Measurements from ENCODE around the gene DTNBP1. TPM values are rescaled to one million over a fixed set of nuclear protein-coding genes. Genes with fewer than 3 reads are reported as not detected.
A peak's percentile ranks its signal among the peaks of the same experiment; 100 is the strongest.

DTNBP1 gene
- total and polyA plus RNA-seq, 2 of the 4 experiments (the other 2 are of a cell fraction): 4.8 to 18.7 TPM

DNA sequence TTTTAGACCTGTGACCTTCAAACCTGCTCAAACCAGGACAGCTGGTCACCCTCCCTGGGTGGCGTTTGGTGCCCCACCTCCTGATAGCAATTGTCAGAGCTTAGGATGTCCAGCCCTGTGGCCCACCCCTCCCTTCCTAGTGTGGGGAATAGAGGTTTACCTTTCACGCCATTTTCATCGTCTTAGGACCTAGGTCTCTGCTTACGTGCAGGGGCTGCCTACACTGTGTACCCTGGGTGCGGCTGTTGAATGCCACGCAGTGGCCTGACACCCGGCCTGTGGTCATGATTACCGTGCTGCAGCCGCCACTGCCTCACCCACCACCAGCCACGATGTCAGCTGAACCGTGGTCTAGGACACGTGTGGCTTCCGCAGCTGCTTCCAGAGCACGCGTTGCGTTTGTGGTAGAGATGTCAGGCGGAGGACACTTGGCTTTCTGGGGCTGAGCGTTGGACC lies 157.3 kb downstream of the DTNBP1 start:
- dilution Hi-C loops (cut with HindIII; ENCODE audit: low sequenced_read_pairs, unreplicated experiment) (no loop called here), intact Hi-C loops (cut with micrococcal nuclease) (loop anchor here (5.0 kb wide), 1 partner anchor 117 kb away; no protein-coding TSS in a partner anchor), in situ Hi-C loops (cut with MboI; ENCODE audit: low sequenced_read_pairs) (no loop called here)
- Histone ChIP-seq H4K5ac (ENCODE audit: low read depth, low read length) (peak overlapping the region; percentile 5; the same call in 1 of the 2 replicates), H3K18ac (ENCODE audit: low read depth, low read length) (peak overlapping the region; percentile 7; the same call in 1 of the 2 replicates), H3K56ac (ENCODE audit: extremely low read depth, insufficient read depth, low read length) (no peak overlapping the region), H3K9me1 (ENCODE audit: insufficient read depth, low read length) (peaks cover 33% of the 10 kb centered on the region), H3K79me1 (ENCODE audit: low read depth in 1 of 2, low read length in 2 of 2) (peaks cover 29 to 86% of the 10 kb centered on the region in 2 experiments), H4K91ac (ENCODE audit: insufficient read depth, low read depth, low read length) (no peak overlapping the region), H3K27ac (ENCODE audit: insufficient read depth, low read length) (peak overlapping the region; percentile 31; the same call in 1 of the 2 replicates), H3K14ac (replicated peaks; ENCODE audit: low read depth, low read length) (peak overlapping the region; percentile 30; the same call in 1 of the 2 replicates), H3K4me3 (ENCODE audit: insufficient read depth, low read depth, low read length) (no peak overlapping the region), H3K4ac (ENCODE audit: low read depth, low read length) (peak overlapping the region; percentile 19), H2BK20ac (ENCODE audit: low read depth, low read length) (no peak overlapping the region), H2AK9ac (replicated peaks; ENCODE audit: low read depth, low read length, poor library complexity) (peak overlapping the region; percentile 38), H3K36me3 (ENCODE audit: control insufficient read depth, insufficient read depth, low read length) (peaks cover 46% of the 10 kb centered on the region), H3K9me3 (ENCODE audit: control insufficient read depth, insufficient read depth, low read length) (no peaks in the 10 kb centered on the region), H2BK120ac (ENCODE audit: low read depth, low read length) (peak overlapping the region; percentile 16; the same call in 1 of the 2 replicates), H3K4me1 (ENCODE audit: control insufficient read depth, insufficient read depth, low read length) (peaks cover 38% of the 10 kb centered on the region), H4K8ac (ENCODE audit: low read depth in 2 of 2, low read length in 2 of 2) (peak overlapping the region in 1 of 2 experiments; percentile 27; a peak in 1 of 4 replicates), H2BK5ac (ENCODE audit: low read depth, low read length, poor library complexity, severe bottlenecking) (peak overlapping the region; percentile 35), H3K9ac (ENCODE audit: low read depth, low read length) (peak overlapping the region; percentile 10; the same call in 1 of the 2 replicates), H3K4me2 (ENCODE audit: low read depth, low read length) (peak overlapping the region; percentile 51), H2AFZ (replicated peaks; ENCODE audit: low read length, poor library complexity) (peak overlapping the region; percentile 18), H2AK5ac (ENCODE audit: low read depth, low read length) (peak overlapping the region; percentile 69), H2BK15ac (ENCODE audit: low read depth, low read length) (no peak overlapping the region), H3K23ac (ENCODE audit: low read depth, low read length) (no peak overlapping the region), H3K27me3 (ENCODE audit: control insufficient read depth, insufficient read depth, low read length) (no peaks in the 10 kb centered on the region), H4K20me1 (ENCODE audit: insufficient read depth, low read length) (peaks cover 93% of the 10 kb centered on the region)
- 100% methylated on average over 3 of the region's 18 CpGs; no CpG with 5 or more reads in 1 of the 2 experiments for WGBS, 2 experiments (ENCODE audit: extremely low coverage in 2 of 2, insufficient read length in 1 of 2)
- TF ChIP-seq CEBPB (IDR thresholded peaks at IDR 0.05; ENCODE audit: low read depth, low read length): no peak
- TF ChIP-seq CHD1 (IDR thresholded peaks at IDR 0.05; ENCODE audit: low read depth, low read length): no peak
- TF ChIP-seq, protein P1, sequence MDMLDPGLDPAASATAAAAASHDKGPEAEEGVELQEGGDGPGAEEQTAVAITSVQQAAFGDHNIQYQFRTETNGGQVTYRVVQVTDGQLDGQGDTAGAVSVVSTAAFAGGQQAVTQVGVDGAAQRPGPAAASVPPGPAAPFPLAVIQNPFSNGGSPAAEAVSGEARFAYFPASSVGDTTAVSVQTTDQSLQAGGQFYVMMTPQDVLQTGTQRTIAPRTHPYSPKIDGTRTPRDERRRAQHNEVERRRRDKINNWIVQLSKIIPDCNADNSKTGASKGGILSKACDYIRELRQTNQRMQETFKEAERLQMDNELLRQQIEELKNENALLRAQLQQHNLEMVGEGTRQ (IDR thresholded peaks at IDR 0.05; ENCODE audit: low read depth, low read length): no peak
- DNase-seq: no peak
- ATAC-seq (ENCODE audit: low read depth): no peak
- no TSS peak for BruUV-seq (replicated peaks)
- ChIA-PET POLR2A (ENCODE audit: unreplicated experiment) (no interaction called here), CTCF (interaction anchor here (0.7 to 0.8 kb wide), 2 partner anchors 88 to 105 kb away, joined by 3 to 5 read pairs; no protein-coding TSS in a partner anchor)
